NB4 (cell line): Measurements from ENCODE around the gene KRT80.
A peak's percentile ranks its signal among the peaks of the same experiment; 100 is the strongest.

Experiments
- DNase-seq: peaks from one replicate; pipeline ENCODE4 v3.0.0; 2010; ENCODE audit warnings: low read depth
- H3K4me3 ChIP-seq: one replicate; pipeline ENCODE4 v1.5.1; 2011; ENCODE audit warnings: mild to moderate bottlenecking, low read depth, low read length, moderate library complexity
- MYC ChIP-seq: IDR thresholded peaks from 2 replicates; pipeline ENCODE4 v1.6.1; 2011; ENCODE audit warnings: low read depth, low read length
- POLR2A ChIP-seq: IDR thresholded peaks from 2 replicates; pipeline ENCODE4 v1.6.1; 2011; ENCODE audit warnings: mild to moderate bottlenecking; ENCODE audit not compliant: insufficient read length; ENCODE audit errors: extremely low read depth
- TF ChIP-seq, protein P1 (sequence below): IDR thresholded peaks from one replicate; pipeline ENCODE4 v1.5.1; 2012; ENCODE audit warnings: low read depth, low read length
- TF ChIP-seq, protein P2 (sequence below): IDR thresholded peaks from 2 replicates; pipeline ENCODE4 v1.6.1; 2011; ENCODE audit warnings: low read depth, low read length

The KRT80 gene

DNA sequence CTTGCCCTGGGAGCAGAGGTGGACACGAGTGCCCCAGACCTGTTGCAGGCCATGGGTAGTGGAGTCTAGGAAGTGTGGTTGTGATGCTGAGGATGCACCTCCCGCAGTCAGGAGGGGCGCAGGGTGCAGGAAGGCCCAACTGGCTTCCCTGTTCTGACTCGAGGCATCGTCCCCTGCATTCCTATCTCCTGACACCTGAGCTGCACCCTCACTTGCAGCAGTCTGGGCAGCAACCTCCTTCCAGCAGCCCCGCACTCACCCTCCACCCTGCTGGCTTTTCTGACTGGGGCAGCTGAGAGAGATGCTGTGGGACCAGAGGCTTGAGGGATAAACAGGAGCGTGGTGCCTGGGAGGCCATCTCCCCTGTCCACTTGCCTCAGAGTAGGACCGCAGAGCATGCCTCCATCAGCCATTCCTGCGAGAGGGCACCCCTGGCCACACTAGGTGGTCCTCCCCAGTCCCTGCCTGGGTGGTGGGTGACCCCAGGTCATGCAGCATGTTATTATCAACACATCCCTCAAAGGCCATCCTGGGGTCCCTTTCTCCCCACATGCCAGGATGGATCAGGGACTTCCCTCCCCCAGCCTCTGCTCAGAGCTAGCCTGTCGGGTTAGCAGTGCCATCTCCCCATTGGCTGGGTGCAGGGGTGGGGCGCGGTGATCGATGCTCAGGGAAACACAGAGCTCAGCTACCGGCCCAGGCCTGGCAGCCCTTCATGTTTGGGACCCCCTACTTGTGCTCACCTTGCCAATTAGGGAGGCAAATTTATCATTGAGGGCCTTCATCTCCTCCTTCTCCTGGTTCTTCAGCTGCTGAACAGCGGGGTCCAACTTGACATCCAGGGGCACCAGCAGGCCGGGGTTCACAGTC, 719 bp downstream of the KRT80 start:
- no peak for DNase-seq
- no peak overlapping the region for H3K4me3 ChIP-seq
- TF ChIP-seq POLR2A (no peak), MYC (no peak)
- TF ChIP-seq, protein P1, sequence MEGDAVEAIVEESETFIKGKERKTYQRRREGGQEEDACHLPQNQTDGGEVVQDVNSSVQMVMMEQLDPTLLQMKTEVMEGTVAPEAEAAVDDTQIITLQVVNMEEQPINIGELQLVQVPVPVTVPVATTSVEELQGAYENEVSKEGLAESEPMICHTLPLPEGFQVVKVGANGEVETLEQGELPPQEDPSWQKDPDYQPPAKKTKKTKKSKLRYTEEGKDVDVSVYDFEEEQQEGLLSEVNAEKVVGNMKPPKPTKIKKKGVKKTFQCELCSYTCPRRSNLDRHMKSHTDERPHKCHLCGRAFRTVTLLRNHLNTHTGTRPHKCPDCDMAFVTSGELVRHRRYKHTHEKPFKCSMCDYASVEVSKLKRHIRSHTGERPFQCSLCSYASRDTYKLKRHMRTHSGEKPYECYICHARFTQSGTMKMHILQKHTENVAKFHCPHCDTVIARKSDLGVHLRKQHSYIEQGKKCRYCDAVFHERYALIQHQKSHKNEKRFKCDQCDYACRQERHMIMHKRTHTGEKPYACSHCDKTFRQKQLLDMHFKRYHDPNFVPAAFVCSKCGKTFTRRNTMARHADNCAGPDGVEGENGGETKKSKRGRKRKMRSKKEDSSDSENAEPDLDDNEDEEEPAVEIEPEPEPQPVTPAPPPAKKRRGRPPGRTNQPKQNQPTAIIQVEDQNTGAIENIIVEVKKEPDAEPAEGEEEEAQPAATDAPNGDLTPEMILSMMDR = no peak
- TF ChIP-seq, protein P2, sequence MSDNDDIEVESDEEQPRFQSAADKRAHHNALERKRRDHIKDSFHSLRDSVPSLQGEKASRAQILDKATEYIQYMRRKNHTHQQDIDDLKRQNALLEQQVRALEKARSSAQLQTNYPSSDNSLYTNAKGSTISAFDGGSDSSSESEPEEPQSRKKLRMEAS = no peak

DNA sequence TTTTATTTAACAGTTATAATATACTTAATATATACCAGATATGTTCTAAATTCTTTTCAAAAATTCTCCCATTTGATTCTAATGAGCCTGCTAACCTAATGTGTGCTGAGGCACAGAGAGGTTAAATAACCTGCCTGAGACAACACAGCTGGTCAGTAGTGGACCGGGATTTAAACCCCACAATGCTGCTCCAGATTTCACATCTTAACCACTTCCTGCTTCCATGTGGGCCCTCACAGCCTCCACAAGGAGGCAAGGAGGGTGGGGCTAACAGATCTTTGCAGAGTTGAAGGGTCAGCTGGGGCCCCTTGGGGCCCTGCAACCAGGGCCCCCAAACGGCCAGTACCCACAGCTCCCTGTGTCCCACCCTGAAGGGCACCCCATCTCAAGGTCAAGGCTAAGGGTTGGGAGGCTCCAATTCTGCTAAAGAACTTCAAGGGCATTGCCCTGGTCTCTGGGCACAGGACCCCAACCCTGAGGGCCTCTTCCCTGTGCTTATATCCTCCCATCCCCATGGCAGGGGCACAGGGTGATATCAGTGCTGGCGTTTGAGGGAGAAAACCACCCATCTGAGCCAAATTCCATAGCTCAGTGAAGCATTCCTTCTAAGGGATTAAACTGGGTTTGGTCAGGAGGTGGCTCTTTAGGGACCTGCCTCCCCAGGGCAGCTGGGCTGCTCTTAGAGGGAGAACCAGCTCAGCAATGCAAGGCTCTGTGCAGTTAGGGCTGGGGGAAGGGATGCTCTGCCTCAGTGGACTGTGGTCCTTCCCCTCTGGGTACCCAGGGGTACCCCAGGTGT, 2.2 kb downstream of the KRT80 start:
- TF ChIP-seq MYC (no peak), POLR2A (no peak)
- TF ChIP-seq, protein P1 = no peak
- TF ChIP-seq, protein P2 = no peak; the same call in 1 of the 2 replicates
- DNase-seq = peak; percentile 74
- no peak overlapping the region for H3K4me3 ChIP-seq

DNA sequence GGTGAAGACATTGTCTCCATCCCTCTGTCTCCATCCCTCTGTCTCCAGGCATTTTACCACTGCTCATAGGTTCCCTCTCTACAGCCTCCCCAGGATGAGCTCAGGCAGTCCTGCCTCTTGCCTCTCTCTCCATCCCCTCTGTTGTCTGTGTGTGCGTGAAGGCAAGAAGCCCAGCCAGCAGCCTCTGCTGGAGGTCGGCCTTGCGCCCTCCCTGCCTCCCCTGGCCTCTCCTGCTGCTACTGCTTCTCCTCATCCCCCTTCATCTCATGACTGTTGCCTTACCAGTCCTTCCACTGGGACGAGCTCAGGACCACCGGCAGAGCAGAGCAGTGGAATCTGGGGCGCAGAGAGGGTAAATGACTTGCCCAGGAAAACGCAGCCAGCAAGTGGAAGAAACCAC, 3.2 kb downstream of the KRT80 start:
- TF ChIP-seq POLR2A = no peak
- DNase-seq = no peak
- H3K4me3 ChIP-seq = no peak overlapping the region

DNA sequence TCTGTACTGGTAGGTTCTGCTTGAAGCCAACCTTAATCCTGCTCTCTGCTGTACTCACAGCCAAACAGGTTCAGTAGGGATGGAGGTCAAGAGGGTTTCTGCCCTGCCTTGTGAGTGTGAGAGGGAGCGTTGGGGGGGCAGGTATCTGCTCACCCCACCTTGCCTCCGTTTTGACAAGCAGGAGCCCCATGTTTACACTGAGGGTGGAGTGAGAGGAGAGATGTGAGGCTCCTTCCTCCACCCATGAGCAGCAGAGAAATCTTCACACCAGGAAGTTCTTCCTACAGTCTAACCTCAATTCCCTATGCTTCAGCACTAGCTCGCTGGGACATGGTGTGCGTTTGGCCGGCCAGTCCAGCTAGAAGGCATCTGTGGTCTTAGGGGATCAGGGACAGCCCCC, 4.2 kb downstream of the KRT80 start:
- TF ChIP-seq, protein P1 = no peak
- TF ChIP-seq MYC (no peak), POLR2A (no peak)
- TF ChIP-seq, protein P2 = no peak
- H3K4me3 ChIP-seq = no peak overlapping the region

DNA sequence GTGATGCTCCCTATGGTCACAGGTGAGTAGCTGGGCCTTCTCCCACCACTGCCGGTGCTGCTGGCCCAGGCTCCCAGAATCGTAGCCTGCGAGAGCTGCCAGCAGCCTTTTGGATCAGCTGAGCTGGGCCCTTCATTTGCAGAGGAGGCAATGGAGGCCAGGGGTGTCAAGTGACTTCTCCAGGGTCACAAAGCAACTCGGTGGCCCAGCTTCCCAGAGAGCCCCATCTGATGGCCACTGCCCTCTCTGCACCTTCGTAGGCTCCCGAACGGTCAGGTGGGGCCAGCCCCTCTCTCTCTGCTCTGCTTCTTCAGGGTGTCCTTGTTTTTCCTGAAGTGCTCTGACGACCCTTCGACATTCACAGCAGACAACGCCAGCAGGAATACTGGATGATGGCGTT, 4.6 kb downstream of the KRT80 start:
- TF ChIP-seq, protein P1 = no peak
- TF ChIP-seq MYC (no peak), POLR2A (no peak)
- TF ChIP-seq, protein P2 = no peak
- no peak for DNase-seq
- no peak overlapping the region for H3K4me3 ChIP-seq

More for the DNA sequence above, 4.2 kb downstream of the KRT80 start:
- no peak for DNase-seq

DNA sequence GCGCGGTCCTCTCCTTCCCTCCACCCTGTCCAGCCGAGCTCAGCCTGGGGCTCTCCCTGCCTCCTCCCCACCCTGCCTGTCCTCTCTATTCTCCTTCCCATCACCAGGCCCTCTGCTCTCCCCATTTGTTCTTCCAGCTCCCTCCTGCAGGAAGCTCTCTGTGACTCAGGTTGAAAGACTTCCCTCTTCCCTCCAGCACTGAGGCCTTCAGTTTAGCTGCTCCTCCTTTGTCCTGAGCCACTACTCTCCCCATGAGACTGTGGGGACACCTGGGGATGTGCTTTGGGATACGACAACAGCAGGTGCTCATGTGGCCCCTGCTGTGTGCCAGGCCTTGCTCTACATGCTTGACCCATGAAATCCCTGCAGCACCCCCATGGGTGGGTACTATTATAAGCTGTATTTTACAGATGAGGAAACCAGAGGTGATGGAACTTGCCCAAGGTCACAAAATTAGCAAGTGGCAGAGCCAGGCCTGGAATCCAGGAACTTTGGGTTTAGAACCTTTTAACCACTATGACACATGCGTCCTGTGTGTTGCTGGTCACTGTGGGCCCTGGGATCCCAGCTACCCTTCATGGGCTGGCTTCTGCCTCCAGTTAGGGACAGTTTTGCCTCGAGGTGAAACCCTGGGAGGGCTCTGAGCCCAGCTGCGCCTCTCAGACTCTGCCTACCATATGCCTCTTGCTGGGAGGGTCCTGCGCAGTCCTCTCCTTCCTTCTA, 5.5 kb downstream of the KRT80 start:
- peak; percentile 47 for DNase-seq
- TF ChIP-seq, protein P1 = no peak
- TF ChIP-seq POLR2A = no peak
- TF ChIP-seq, protein P2 = no peak
- no peak for TF ChIP-seq MYC
- no peak overlapping the region for H3K4me3 ChIP-seq
